ENCODE results near the gene DNAJB12. TPM values are rescaled to one million over a fixed set of nuclear protein-coding genes. Genes with fewer than 3 reads are reported as not detected.
A peak's percentile ranks its signal among the peaks of the same experiment; 100 is the strongest.

The DNAJB12 gene
- total and polyA plus RNA-seq, 8 donors, result 2.3 to 43.2 (median 18.2) TPM

DNA sequence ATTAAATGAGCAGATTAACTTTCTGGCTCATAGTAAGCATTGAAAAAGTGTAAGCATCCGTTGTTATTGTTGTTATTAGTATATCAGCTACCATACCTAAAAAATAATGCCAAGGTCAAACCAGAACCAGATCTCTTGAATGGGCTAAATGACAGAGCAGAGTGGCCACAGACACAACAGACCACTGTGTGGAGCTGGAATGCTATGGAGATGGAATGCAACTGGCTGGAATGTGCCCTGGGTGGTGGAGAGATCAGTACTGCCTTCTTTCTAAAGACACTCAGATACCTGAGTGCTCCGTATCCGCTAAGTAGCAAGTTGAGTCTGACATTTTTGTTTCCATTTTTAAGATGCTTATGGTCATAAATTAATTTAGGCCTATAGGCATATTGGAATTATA lies 20.5 kb upstream of the DNAJB12 start:
- 71 to 96% (median 94%) methylated on average over 3 of the region's 3 CpGs for WGBS, 5 donors
- H3K36me3 ChIP-seq, result peaks cover 0 to 56% (median 49%) of the 10 kb centered on the region in 4 donors

DNA sequence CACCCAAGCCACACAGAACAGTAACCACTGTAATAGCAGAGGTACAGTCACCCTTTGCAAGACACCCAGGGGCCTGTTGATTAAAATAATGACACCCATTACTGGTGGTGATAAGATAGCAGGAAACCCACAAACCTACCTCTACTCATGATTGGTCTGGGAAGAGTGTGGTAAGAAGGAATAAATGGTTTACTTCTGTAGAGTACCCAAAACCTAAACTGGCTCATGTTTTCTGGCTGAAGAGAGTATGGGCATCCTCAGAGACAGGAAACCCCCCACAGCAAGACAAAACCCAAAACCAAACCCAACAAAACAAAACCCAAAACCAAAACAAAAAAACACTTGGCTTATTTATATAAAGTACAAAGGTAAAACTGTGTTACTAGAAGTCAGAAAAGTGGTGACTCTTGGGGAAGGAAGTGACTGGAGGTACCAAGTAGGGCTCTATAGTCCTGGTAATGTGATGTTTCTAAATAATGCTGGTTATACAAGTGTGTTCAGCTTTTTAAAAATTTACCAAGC lies 15.5 kb upstream of the DNAJB12 start:
- no peak for DNase-seq
- TF ChIP-seq POLR2A (IDR thresholded peaks at IDR 0.05), result no peak
- TF ChIP-seq, protein P1, sequence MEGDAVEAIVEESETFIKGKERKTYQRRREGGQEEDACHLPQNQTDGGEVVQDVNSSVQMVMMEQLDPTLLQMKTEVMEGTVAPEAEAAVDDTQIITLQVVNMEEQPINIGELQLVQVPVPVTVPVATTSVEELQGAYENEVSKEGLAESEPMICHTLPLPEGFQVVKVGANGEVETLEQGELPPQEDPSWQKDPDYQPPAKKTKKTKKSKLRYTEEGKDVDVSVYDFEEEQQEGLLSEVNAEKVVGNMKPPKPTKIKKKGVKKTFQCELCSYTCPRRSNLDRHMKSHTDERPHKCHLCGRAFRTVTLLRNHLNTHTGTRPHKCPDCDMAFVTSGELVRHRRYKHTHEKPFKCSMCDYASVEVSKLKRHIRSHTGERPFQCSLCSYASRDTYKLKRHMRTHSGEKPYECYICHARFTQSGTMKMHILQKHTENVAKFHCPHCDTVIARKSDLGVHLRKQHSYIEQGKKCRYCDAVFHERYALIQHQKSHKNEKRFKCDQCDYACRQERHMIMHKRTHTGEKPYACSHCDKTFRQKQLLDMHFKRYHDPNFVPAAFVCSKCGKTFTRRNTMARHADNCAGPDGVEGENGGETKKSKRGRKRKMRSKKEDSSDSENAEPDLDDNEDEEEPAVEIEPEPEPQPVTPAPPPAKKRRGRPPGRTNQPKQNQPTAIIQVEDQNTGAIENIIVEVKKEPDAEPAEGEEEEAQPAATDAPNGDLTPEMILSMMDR (IDR thresholded peaks at IDR 0.05), result no peak
- no peak for TF ChIP-seq EP300 (IDR thresholded peaks at IDR 0.05)
- no peak for TF ChIP-seq POLR2AphosphoS5 (IDR thresholded peaks at IDR 0.05)
- peaks cover 13 to 73% (median 67%) of the 10 kb centered on the region in 4 donors for H3K36me3 ChIP-seq
- no peak overlapping the region for H3K4me3 ChIP-seq
- peaks cover 0 to 5% (median 0%) of the 10 kb centered on the region in 4 donors for H3K4me1 ChIP-seq
- H3K27ac ChIP-seq, result no peak overlapping the region
- intact Hi-C loops (cut with DNase I; ENCODE audit: low total_unique reads), result no loop called here
- no peaks in the 10 kb centered on the region for H3K27me3 ChIP-seq
- H3K9me3 ChIP-seq, result no peaks in the 10 kb centered on the region

More for the DNA sequence above, 20.5 kb upstream of the DNAJB12 start:
- TF ChIP-seq, protein P1 (IDR thresholded peaks at IDR 0.05), result no peak
- no peak for TF ChIP-seq POLR2A (IDR thresholded peaks at IDR 0.05)
- TF ChIP-seq POLR2AphosphoS5 (IDR thresholded peaks at IDR 0.05), result no peak
- no peak for TF ChIP-seq EP300 (IDR thresholded peaks at IDR 0.05)
- H3K27me3 ChIP-seq, result no peaks in the 10 kb centered on the region
- DNase-seq, result no peak
- H3K9me3 ChIP-seq, result no peaks in the 10 kb centered on the region
- intact Hi-C loops (cut with DNase I; ENCODE audit: low total_unique reads), result no loop called here
- H3K27ac ChIP-seq, result no peak overlapping the region
- no peak overlapping the region for H3K4me3 ChIP-seq
- peaks cover 0 to 5% (median 0%) of the 10 kb centered on the region in 4 donors for H3K4me1 ChIP-seq

DNA sequence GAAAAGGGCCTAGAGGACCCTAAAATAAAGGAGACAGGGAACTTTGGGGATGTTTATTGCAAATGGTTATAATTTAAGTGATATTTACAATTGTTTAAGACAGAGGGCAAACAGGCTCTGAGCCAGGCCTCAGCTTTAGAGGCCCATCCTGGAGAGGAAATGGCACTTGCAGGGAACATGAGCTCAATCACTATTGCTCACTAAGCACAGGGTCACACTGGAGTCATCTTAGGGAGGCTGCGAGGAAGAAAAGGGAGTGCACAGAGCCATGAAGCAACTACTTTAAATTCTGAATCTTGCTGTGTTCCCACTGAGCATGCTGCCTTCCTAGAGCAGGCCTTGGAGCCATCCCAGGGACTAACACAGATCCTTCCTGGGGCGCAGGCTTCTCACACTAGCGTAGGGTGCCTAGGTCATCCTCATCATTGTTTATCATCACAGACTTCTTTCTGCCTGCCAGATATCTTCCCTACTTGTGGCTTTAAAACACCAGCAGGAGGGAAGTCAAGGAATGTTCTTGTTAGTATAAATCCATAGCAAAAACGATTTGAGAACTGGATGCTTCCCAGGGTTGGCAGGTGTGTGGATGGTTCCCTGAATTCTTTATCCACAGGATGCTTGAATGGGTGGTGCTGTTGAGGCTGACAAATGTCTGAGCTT lies 12.7 kb upstream of the DNAJB12 start:
- intact Hi-C loops (cut with DNase I; ENCODE audit: low total_unique reads), result loop anchor here (10.0 kb wide), 1 partner anchor 467 kb away; no protein-coding TSS in a partner anchor

DNA sequence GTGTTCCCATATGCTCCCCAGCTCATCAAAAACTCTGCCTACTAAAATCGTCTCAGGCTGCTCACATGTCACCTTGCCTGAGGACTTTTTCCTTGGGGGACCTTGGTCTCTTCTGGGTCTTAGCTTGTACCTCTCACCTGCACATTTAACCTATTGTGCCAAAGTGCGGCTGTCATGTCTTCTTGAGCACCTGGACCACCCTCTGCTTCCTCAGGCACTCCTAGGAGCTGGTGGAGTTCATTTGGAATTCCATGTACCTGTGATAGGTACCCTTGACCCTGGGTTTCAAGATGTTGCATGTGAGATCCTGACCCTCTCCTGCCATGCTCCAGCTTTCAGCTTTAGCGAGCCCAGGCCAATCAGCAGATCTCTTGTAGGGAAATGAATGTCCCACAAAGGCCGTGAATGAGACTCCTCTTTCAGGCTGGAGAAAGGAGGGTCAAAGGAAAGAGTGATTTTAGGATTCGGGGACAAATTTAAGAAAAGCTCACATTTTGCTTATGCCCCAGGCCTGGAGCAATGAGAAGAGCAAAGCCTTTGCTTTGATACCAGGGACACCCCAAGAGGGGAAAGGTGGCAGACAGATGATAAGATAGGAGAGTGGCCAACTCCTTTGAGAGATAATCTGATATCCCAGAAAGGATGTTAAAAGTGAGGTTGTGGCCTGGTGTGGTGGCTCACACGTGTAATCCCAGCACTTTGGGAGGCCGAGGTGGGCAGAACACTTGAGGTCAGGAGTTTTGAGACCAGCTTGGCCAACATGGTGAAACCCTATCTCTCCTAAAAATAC lies 10.6 kb upstream of the DNAJB12 start:
- TF ChIP-seq, protein P1 (IDR thresholded peaks at IDR 0.05), result no peak
- TF ChIP-seq EP300 (IDR thresholded peaks at IDR 0.05) (no peak), POLR2AphosphoS5 (IDR thresholded peaks at IDR 0.05) (no peak), POLR2A (IDR thresholded peaks at IDR 0.05) (no peak)
- intact Hi-C loops (cut with DNase I; ENCODE audit: low total_unique reads), result loop anchor here (10.0 kb wide), 1 partner anchor 470 kb away; no protein-coding TSS in a partner anchor
- no peak for DNase-seq
- H3K27me3 ChIP-seq, result no peaks in the 10 kb centered on the region
- peaks cover 13 to 44% (median 37%) of the 10 kb centered on the region in 4 donors for H3K36me3 ChIP-seq
- H3K27ac ChIP-seq, result peak overlapping the region in 1 of 5 donors; percentile 47
- H3K4me1 ChIP-seq, result peaks cover 5 to 16% (median 11%) of the 10 kb centered on the region in 4 donors
- no peak overlapping the region for H3K4me3 ChIP-seq
- H3K9me3 ChIP-seq, result no peaks in the 10 kb centered on the region
- 78 to 88% (median 84%) methylated on average over 7 of the region's 7 CpGs for WGBS, 5 donors

More for the DNA sequence above, 12.7 kb upstream of the DNAJB12 start:
- Histone ChIP-seq H3K4me3 (no peak overlapping the region), H3K36me3 (peaks cover 13 to 59% (median 47%) of the 10 kb centered on the region in 4 donors), H3K4me1 (peaks cover 5 to 20% (median 11%) of the 10 kb centered on the region in 4 donors), H3K27ac (no peak overlapping the region), H3K27me3 (no peaks in the 10 kb centered on the region), H3K9me3 (no peaks in the 10 kb centered on the region)
- TF ChIP-seq POLR2A (IDR thresholded peaks at IDR 0.05) (no peak), EP300 (IDR thresholded peaks at IDR 0.05) (no peak), POLR2AphosphoS5 (IDR thresholded peaks at IDR 0.05) (no peak)
- TF ChIP-seq, protein P1 (IDR thresholded peaks at IDR 0.05), result no peak
- no peak for DNase-seq
- WGBS, 5 donors, result 75 to 89% (median 84%) methylated on average over 4 of the region's 4 CpGs
